Neural crest cell (in vitro differentiated cells): ENCODE data around the gene NOSIP. TPM values are rescaled to one million over a fixed set of nuclear protein-coding genes. Genes with fewer than 3 reads are reported as not detected.

Source experiments
- DNase-seq: peaks from one replicate; pipeline ENCODE4 v3.0.0; 2021; ENCODE audit warnings: low read depth, mixed read lengths, low spot score
- H3K27ac Mint-ChIP-seq: one replicate; pipeline ENCODE4 v1.8.0; 2021; ENCODE audit warnings: mild to moderate bottlenecking, mixed read lengths; ENCODE audit not compliant: unreplicated experiment
- H3K27me3 Mint-ChIP-seq: 2 replicates; pipeline ENCODE4 v1.8.0; 2021; ENCODE audit warnings: low read depth, mild to moderate bottlenecking, mixed read lengths
- H3K36me3 Mint-ChIP-seq: 2 replicates; pipeline ENCODE4 v1.8.0; 2021; ENCODE audit warnings: low read depth, mild to moderate bottlenecking, mixed read lengths
- H3K4me1 Mint-ChIP-seq: 2 replicates; pipeline ENCODE4 v1.8.0; 2021; ENCODE audit warnings: mixed read lengths
- H3K4me3 Mint-ChIP-seq: one replicate; pipeline ENCODE4 v1.8.0; 2021; ENCODE audit warnings: mild to moderate bottlenecking, mixed read lengths
- H3K9me3 Mint-ChIP-seq: 2 replicates; pipeline ENCODE4 v1.8.0; 2021; ENCODE audit warnings: mixed read lengths
- total RNA-seq: library from RNA; stranded (reverse); gene quantifications from 2 replicates; pipeline ENCODE4 v1.2.1, GENCODE V29; 2021
- TF ChIP-seq, protein P1 (sequence below): fragments of 200-600 bp; sonication (generic); conservative IDR thresholded peaks from 2 replicates; pipeline ENCODE4 v1.5.0; 2021; ENCODE audit warnings: antibody characterized with exemption, mild to moderate bottlenecking

Gene NOSIP
- total RNA-seq, 1 donor from 2014 or later: 74.1 TPM

DNA sequence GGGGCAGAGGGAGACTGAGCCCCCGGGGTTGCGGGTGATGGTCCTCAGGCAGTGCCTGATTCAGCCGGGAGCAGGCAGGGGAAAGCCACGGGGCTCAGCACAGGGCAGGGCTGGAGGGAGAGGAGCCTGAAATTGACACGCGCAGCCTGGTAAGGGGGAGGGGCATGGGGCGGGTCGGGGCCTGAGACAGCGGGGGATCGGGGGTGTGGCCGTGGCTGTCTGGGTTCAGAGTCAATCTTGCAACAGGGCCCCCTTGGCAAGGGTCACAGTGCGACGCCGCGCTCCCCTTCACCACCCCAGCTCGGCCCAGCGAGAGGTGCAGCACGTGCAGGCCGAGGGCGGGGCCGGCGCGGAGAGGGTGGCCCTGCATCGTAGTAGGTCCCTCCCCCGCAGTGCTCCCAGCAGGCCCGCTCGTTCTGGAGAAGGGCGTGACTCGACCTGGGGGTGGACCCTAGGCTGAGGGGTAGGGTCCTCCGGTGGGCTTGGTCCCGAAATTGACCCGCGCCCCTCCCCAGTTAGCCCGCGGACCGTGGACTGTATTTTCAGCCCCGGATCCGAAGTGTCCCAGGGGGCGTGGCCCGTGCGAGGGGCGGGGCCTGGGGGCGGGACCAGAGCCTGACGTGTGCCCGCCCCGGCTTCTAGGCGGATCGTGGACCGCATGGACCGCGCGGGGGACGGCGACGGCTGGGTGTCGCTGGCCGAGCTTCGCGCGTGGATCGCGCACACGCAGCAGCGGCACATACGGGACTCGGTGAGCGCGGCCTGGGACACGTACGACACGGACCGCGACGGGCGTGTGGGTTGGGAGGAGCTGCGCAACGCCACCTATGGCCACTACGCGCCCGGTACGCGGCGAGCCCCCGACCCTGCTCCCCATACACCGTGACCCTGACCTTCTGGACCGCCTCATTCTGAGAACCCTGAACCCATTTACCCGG lies 46.5 kb downstream of the NOSIP start:
- DNase-seq: peak; percentile 79
- Mint-ChIP-seq H3K27me3 (peaks cover 13% of the 10 kb centered on the region), H3K4me3 (peak overlapping the region; percentile 85), H3K36me3 (no peaks in the 10 kb centered on the region), H3K4me1 (peaks cover 17% of the 10 kb centered on the region), H3K9me3 (no peaks in the 10 kb centered on the region), H3K27ac (no peak overlapping the region)
- TF ChIP-seq, protein P1, sequence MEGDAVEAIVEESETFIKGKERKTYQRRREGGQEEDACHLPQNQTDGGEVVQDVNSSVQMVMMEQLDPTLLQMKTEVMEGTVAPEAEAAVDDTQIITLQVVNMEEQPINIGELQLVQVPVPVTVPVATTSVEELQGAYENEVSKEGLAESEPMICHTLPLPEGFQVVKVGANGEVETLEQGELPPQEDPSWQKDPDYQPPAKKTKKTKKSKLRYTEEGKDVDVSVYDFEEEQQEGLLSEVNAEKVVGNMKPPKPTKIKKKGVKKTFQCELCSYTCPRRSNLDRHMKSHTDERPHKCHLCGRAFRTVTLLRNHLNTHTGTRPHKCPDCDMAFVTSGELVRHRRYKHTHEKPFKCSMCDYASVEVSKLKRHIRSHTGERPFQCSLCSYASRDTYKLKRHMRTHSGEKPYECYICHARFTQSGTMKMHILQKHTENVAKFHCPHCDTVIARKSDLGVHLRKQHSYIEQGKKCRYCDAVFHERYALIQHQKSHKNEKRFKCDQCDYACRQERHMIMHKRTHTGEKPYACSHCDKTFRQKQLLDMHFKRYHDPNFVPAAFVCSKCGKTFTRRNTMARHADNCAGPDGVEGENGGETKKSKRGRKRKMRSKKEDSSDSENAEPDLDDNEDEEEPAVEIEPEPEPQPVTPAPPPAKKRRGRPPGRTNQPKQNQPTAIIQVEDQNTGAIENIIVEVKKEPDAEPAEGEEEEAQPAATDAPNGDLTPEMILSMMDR: peak; percentile 59

DNA sequence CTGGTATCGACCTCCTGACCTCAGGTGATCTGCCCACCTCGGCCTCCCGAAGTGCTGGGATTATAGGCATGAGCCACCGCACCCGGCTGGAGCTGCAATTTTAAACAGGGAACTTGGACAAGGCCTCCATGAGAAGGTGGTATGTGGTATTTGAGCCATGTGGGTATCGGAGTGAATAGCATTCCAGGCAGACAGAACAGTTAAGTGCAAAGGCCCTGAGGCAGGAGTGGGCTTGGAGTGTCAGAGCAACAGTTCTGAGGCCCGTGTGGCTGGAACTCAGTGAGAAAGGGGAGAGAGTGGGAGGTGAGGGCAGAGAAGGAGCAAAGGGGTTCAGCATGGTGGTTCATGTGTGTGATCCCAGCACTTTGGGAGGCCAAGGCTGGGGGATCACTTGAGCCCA lies 49.6 kb downstream of the NOSIP start:
- H3K27me3 Mint-ChIP-seq: peaks cover 13% of the 10 kb centered on the region
- DNase-seq: no peak
- TF ChIP-seq, protein P1: no peak
- no peak overlapping the region for H3K4me3 Mint-ChIP-seq
- peaks cover 2% of the 10 kb centered on the region for H3K36me3 Mint-ChIP-seq
- no peak overlapping the region for H3K27ac Mint-ChIP-seq
- peaks cover 22% of the 10 kb centered on the region for H3K4me1 Mint-ChIP-seq
- H3K9me3 Mint-ChIP-seq: no peaks in the 10 kb centered on the region

DNA sequence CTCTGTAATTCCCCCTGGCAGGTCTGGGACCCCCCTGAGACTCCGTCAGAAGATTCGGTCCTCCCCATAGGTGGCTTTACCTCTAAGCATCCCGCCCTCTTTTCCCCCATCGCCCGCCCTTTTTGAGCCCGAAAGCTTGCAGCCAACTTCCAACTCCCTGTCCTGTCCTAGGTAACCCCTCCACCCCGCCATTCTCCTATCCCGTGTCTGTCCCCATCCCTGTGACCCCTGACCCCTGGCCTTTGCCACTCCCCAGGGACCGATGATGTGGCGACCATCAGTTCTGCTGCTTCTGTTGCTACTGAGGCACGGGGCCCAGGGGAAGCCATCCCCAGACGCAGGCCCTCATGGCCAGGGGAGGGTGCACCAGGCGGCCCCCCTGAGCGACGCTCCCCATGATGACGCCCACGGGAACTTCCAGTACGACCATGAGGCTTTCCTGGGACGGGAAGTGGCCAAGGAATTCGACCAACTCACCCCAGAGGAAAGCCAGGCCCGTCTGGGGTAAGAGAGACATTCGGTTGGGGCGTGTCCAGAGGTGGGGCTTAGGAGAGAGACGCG lies 52.1 kb downstream of the NOSIP start:
- Mint-ChIP-seq H3K4me1 (peaks cover 10% of the 10 kb centered on the region), H3K9me3 (no peaks in the 10 kb centered on the region), H3K27me3 (peaks cover 2% of the 10 kb centered on the region), H3K27ac (no peak overlapping the region), H3K4me3 (peak overlapping the region; percentile 19), H3K36me3 (peaks cover 2% of the 10 kb centered on the region)
- TF ChIP-seq, protein P1: no peak
- no peak for DNase-seq

DNA sequence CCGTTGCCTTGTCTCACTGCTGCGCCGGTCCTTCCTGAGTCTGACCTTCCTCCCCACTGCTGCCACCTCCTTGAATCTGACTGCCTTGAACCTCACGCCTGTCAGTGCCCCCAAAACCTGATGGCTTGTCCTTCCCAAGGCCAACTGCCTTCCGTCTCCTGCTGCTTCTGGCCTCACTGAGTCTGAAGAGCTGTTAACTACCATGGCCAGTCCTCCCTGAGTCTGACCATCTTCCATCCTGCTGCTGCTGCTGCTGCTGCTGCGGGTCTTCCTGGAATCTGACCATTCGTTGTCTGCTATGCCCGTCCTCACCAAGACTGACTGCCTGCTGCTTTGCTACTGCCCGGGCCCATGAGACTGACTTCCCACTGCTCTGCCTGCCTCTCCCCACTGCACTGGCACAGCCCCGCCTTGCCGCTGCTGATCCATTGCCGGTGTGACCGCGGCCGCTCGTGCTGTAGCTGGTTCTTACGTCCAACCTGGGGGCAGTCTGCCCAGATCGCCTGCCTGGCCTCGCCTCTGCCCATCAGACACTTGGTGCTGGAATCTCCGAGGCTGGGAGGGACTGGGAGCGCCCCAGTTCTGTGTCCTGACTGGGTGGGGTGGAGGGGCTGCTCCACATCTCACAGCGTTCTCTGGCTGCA lies 55.4 kb downstream of the NOSIP start:
- H3K27ac Mint-ChIP-seq: peak overlapping the region; percentile 28
- no peak overlapping the region for H3K4me3 Mint-ChIP-seq
- H3K9me3 Mint-ChIP-seq: no peaks in the 10 kb centered on the region
- TF ChIP-seq, protein P1: no peak
- DNase-seq: no peak
- no peaks in the 10 kb centered on the region for H3K27me3 Mint-ChIP-seq
- peaks cover 5% of the 10 kb centered on the region for H3K4me1 Mint-ChIP-seq
- H3K36me3 Mint-ChIP-seq: peaks cover 2% of the 10 kb centered on the region

DNA sequence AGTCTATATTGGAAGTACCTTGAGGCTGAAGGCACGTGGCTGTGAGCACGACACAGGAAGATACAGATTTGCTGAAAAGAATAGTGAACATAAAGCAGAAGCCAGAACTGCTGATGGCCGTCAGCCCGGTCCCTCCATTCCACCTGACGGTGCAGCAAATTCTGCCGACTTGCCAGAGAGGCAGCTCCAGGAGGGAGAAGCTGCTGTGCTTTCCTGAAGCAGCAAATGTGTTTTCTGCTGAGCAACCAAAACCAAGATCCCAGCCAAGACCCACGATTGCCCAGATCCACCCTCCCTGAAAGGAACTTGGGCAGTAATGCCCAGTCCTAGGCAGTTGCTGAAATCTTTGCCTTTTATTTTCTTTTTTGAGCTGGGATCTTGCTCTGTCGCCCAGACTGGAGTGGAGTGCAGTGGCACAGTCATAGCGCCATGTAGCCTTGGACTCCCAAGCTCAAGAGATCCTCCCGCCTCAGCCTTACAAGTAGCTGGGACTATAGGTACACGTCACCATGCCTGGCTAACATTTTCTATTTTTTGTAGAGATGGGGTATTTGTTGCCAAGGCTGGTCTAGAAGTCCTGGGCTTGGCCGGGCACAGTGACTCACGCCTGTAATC lies 59.5 kb downstream of the NOSIP start:
- Mint-ChIP-seq H3K4me1 (peaks cover 3% of the 10 kb centered on the region), H3K36me3 (no peaks in the 10 kb centered on the region), H3K9me3 (no peaks in the 10 kb centered on the region), H3K4me3 (no peak overlapping the region), H3K27me3 (no peaks in the 10 kb centered on the region), H3K27ac (no peak overlapping the region)
- TF ChIP-seq, protein P1: no peak
- DNase-seq: no peak
